Colon (tissue), 2 donors: Measurements from ENCODE around the gene PAN2.
"Not testable (repeated sequence)": the region's sequence is repeated elsewhere in the genome, so short reads cannot be mapped to it uniquely, and the experiment has no call there.

ENCODE experiments used
- FAIRE-seq: peaks from 2 replicates; lab custom pipeline; 2012; peaks lifted over from hg19 to GRCh38; lab: Jason Lieb, UNC
- donor health status: control.
- donor health status: control.

The PAN2 gene

DNA sequence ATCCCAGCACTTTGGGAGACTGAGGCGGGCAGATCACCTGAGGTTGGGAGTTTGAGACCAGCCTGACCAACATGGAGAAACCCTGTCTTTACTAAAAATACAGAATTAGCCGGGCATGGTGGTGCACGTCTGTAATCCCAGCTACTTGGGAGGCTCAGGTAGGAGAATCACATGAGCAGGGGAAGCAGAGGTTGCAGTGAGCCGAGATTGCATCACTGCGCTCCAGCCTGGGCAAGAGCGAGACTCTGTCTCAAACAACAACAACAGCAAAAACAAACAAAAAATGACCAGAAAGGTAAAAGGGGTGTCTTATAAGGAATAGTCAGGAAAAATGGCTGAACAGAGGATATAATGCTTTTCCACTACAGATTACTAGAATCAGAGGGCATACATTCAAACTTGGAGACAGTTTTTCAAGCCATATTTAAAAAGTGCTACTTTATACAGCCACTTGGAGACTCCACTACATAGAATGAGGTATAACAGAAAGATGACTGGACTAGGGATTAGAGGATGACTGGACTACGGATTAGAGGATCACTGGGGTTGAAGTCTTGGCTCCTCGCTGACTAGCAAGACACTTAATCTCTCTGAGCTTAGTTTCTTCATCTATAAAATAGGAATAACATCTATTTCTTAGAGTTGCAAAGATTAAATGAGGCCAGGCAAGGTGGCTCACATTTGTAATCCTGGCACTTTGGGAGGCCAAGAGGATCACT lies 28.8 kb downstream of the PAN2 start:
- FAIRE-seq = no peak

DNA sequence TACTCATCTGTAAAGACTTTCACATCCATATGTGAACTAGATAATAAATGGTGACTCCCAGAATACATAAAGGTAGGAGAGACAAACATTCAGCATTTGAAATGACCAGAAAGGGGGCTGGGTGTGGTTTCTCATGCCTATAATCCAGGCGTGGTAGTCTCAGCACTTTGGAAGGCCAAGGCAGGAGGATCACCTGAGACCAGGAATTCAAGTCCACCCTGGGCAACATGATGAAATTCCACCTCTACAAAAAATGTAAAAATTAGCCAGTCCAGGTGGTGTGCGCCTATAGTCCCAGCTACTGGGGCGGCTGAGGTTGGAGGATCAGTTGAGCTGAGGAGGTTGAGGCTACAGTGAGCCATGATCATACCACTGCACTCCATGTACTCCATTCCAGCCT lies 29.5 kb downstream of the PAN2 start:
- FAIRE-seq = no peak

DNA sequence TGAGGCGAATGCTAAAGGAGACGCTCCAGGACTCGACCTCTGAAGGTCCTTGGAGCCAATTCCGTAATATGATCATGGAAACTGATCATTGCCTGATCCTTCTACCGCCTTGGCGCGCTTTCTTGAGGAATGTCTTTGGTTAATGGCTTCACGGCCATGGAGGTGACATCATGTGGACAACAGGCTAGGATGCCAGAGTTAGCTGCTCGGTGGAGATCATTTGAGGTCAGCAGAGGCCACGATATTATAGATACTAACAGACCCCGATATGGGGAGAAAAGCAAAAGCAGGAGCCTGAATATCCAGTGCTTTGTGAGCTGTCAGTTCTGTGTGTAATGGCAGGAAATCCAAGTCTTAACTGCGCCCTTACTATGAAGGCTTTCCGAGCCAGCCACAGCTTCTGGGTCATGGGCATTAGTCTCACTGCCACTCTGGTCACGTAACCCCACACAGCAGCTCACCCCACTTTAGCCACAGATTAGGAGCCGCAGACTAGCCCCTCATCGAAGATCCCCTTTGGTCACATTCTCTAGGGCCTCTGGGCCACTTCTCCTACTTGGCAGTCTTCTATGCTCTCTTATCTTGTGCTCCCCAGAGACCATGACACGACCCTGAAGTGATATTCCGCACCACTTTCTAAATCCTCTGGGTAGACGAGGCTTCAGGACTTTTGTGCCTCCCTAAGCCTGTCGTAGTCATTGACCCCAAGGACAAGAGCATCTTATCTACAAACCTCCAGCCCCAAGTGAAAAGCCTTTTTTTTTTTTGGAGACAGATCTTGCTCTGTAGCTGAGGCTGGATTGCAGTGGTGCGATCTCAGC lies 32.9 kb downstream of the PAN2 start:
- FAIRE-seq = no peak

DNA sequence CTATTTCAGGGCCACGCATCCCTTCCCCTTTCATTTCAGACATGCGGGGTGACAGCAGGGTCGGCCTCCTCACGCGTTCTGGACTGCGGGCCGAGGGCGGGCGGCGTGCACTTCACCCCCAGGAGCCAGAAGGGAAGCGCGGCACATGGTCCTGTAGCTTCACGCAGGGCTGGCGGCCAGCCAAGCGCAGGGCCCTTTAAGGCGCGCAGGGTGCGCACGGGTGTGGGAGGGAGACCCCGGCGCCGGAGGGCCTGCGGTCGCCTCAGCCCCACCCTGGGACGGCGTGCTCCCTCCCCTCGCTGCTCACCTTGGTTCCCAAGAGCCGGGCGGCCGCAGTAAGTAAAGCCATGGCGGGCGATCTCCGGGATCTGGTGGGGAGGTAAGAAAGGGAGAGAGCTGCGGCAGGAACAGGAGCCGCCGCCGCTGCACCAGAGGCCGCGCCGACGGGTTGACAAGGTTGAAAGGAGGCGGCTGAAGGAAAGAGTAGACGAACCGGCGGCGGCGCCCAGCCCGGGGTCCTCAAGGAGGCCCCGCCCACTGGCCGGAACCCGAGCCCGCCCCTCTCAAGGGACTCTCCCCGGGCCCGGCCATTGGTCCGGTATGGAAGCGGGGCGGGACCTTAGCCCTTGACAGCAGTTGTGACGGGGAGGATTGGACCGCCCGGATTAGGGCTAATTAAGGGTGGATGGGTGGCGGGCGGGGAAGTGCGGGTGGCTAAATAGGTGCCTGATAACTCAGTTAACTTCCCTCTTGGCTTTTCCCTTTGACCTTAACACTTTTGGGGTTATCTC lies 33.8 kb downstream of the PAN2 start, which contains the start of gene CS:
TSS of gene CS (minus strand) at position 478 of the 791 bp plus-strand sequence. CDS start at position 349, 129 bp downstream.
- FAIRE-seq = no peak

DNA sequence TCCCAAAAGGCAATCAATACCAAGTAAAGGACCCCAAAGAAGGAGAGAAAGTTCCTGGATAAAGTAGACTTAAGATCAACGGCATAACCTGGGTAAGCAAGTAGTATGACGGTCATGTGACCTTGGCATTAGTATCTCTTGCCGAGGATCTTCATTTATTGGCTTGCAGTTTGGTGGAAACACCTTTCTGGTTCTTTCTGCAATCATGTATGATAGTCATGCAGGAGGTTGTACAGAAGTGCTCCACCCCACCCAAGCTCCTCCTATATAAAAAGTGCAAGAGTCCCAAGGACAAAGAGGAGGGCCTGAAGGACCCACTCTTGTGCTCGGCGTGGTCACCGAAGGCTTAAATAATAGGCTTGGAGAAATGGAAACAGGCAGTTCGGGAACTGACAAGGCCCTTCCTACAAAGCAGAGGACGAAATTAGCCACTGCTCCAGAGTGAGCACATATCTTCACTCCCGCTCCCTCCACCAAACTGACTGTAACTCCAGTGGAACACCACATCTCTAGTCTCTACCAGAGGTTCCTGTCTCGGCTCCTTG lies 34.4 kb downstream of the PAN2 start:
- no peak for FAIRE-seq

DNA sequence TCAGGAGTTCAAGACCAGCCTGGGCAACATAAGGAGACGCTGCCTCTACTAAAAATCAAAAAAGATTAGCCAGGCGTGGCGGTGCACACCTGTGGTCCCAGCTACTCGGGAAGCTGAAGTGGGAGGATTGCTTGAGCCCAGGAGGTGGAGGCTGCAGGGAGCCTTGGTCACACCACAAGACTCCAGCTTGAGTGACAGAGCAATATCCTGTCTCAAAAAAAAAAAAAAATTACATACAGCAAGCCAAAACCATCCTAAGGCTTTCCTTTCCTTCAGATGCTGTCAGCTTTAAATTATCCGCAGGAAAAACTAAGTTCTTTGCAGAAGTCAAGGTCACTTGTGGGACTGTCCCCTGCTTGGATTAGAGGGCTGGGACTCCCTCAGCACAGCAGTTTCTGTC lies 35.0 kb downstream of the PAN2 start:
- FAIRE-seq = no peak

DNA sequence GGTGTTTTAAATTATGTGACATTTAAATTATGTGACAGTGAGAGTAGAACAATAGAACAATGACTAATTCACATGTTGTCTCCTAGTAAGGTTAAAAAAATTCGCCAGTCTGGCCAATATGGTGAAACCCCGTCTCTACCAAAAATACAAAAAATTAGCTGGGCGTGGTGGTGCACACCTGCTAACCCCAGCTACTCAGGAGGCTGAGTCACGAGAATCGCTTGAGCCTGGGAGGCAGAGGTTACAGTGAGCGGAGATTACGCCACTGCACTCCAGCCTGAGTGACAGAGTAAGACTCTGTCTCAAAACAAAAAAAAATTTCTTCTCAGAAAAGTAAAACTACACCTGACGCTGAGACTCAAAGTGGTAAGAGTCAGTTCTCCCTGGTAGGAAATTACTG lies 36.4 kb downstream of the PAN2 start:
- FAIRE-seq = no peak

DNA sequence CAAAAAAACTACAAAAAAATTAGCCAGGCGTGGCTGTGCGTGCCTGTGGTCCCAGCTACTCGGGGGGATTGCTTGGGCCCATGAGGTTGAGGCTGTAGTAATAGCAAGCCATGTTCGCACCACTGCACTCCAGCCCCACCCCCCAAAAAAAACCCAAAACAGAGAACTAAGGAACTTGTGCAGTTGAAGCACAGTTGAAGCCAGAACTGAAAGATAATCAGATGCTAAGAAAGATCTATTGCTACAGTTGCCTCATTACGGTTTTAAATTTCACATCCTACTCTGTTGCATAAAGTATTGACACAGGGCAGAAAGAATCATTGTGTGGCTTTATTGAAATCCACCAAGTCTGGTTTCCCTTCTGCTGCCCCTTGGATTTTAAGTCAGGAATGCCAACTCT lies 37.5 kb downstream of the PAN2 start:
- no peak for FAIRE-seq

DNA sequence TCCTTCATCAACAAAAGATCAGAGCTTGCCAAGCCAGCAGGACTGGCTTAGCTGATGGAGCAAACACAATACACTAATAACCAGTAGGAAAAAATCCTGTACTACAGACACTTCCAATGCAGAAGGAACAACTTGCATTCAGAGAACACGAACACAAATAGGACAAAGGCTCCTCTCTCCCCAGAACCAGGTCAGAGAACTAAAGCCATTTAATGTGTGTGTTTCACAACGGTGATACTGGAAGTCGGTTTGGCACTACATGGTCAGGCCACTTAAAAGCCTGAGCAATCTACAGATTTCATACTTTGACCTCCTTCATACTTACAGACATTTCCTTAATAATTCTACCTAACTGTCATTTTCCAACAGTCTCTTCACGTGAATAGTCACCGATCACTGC lies 40.0 kb downstream of the PAN2 start:
- no peak for FAIRE-seq

DNA sequence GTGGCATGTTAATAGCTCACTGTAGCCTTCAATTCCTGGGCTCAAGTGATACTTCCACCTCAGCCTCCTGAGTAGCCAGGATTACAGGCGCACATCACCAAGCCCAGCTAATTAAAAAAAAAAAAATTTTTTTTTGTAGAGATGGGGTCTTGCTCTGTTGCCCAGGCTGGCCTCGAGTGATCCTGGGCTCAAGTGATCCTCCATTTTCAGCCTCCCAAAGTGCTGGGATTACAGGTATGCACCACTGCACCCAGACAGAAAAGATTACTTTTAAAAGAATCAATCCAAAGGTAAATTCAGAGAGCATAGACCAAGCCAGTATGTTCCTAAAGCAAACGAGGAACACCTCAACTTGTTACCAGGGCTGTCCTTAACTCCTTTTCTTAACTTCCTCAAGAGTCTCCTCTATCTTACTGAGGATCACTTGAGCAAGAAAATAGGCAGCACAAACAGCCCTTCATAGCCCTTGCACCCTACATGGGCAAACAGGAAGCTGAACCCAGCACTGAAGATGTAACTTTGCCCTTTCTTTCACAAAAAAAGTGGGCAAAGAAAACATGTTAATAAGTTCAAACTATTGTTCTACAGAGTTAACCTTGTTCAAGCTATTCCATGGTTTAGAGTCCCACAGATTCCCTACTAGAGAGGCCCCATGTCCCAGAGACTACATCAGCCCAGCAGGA lies 45.0 kb downstream of the PAN2 start:
- no peak for FAIRE-seq

DNA sequence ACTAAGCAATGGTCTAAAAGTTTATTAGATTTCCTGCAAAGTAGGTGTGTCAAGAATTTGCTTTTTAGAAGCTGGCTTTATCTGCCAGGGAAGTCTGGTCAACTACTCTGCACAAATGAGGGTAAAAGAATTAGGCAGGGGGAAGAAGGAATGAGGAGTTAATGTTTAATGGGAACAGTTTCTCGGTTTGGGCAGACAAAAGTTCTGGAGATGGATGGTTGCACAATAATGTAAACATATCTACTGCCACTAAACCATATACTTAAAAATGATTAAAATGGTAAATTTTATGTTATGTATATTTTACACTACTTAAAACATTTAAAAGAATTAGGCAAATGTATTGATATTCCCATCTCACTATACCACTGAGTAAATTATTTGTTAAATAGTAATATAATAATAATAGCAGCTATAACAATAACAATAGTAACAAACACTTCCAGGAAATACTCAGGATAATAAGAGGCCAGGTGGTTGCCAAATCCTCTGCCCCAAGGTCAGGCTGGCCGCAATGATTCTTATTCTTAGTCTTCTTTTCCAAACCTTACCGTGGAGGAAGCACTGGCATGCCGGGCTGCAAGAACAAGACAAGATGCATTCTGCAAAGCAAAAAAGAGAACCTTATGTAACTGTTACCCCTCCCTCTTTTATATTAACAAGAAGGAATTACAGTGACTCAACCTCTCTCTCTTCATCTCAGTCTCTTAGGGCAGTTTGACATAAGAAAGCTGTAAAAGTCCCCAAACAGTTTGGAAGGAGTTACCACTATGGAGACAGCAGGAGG lies 47.6 kb downstream of the PAN2 start:
- FAIRE-seq = no peak

DNA sequence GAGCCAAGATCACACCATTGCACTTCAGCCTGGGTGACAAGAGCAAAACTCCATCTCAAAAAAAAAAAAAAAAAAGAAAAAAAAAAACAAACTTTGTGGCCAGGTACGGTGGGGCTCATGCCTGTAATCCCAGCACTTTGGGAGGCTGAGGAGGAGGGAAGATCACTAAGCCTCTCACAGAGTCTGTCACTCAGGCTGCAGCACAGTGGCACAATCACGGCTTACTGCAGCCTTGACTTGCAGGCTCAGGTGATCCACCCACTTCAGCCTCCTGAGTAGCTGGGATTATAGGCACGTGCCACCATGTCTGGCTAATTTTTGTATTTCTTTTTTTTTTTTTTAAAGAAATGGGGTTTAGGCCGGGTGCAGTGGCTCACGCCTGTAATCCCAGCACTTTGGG lies 49.5 kb downstream of the PAN2 start:
- not testable (repeated sequence) for FAIRE-seq

DNA sequence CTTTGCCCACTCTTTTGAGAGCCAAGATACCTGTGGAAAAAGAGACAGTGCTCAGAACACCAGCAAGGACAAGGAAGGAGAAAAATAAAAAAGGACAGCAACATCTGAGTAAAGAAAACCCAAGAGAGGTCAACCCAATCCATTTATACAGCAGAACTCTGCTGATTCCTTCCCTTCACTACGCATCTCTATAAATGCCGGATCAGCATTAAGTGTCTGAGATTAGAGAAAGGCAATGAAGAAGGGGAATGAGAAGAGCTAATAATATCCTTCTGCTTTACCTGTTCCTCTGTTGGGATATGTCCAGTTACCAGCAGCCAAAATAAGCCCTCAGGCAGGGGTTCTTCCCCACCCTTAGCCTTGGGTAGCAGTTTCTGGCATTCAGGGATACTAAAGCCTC lies 51.2 kb downstream of the PAN2 start:
- FAIRE-seq = no peak

DNA sequence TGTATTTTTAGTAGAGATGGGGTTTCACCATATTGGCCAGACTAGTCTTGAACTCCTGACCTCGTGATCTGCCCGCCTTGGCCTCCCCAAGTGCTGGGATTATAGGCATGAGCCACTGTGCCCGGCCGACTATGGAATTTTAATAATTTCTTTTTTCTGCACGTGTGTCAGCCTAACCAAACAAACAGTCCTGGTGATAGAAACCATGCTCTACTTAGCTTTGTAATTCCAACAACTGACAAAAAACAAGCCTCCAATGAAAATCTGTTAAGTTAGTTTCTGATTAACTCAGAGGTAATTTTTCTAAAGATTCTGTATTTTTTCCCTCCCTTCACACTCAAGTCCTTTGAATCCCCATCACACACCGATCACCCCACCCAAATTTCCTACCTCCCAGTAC lies 51.8 kb downstream of the PAN2 start:
- FAIRE-seq = no peak

DNA sequence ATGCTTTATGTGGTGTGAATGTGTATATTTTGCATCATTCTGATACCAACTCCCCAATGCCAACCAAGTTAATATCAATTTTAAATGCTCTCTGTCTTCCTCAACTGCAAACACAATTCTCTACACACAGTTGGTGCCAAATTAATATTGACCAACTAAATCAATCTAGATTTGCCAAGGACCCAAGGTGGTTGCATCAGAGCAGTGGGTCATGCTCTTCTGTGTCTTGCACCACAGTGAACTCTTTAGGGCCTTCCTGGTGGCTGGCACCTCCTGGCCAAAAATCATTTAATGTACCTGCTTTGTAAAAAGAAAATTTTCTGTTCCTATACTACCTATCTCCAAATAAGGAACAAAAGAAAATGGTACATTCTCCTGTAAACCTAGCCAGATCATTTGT lies 53.0 kb downstream of the PAN2 start:
- FAIRE-seq = no peak

DNA sequence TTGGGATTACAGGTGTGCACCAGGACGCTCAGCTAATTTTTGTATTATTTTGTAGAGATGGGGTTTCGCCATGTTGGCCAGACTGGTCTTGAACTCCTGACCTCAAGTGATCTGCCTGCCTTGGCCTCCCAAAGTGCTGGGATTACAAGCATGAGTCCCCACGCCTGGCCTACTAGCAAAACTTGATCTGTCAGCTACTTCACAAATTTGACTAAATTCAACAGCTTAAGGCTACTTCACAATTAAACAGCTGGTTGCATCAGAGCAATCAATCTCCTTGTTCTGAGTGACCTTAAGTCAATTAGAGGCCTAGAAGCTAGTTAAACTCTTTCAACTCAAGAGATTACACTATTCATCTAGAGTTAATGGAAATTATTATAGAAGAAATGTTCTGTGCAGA lies 54.9 kb downstream of the PAN2 start:
- no peak for FAIRE-seq

DNA sequence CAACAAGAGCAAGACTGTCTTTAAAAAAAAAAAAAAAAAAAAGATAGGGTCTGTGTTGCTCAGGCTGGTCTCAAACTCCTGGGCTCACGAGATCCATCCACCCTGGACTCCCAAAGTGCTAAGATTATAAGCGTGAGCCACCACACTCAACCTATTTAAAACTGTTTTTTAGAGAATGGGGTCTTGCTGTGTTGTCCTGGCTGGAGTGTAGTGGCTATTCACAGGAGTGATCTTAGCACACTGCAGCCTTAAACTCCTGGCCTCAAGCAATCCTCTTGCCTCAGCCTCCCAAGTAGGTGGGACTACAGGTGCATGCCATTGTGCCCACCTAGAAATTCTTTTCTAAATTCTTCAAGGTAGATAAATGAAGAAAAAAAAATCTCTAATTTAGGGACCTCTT lies 59.5 kb downstream of the PAN2 start:
- no peak for FAIRE-seq

DNA sequence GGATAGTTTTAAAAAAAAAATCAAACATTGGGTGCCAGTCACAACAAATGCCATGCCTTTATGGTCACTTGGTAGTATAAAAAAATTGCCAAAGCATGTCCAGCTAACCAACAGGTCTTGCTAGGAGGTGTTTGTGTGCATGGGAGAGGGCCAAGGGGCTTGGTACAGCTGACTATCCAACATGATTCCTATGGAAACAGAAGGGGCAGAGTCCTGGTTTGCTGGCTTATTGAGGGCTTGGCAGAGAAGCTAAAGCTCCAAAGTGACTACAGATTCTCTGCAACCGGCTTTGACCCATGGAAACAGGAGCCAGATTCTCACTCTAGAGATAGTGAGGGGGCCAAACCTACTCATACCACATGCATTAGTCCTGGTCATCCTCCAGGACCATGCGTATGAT lies 61.3 kb downstream of the PAN2 start:
- not testable (repeated sequence) for FAIRE-seq

DNA sequence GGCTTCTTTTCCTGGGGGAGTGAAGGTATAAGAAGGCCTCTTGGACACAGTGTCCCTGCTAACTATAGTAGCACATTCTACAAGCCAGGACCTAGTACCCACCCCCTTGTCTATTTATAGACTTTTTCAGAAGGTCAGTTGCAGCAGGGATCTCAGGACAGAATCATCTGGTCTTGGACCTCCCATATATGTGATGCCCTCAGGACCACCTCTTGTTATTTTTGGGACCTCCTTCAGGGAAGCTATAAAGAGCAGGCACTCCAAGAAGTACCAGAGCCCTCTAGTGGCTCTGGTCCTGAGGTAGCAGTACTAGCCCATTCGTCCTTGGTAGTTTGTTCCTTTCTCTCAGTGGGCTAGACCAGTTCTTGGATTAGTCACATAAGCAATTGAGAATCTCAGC lies 62.8 kb downstream of the PAN2 start:
- FAIRE-seq = no peak

DNA sequence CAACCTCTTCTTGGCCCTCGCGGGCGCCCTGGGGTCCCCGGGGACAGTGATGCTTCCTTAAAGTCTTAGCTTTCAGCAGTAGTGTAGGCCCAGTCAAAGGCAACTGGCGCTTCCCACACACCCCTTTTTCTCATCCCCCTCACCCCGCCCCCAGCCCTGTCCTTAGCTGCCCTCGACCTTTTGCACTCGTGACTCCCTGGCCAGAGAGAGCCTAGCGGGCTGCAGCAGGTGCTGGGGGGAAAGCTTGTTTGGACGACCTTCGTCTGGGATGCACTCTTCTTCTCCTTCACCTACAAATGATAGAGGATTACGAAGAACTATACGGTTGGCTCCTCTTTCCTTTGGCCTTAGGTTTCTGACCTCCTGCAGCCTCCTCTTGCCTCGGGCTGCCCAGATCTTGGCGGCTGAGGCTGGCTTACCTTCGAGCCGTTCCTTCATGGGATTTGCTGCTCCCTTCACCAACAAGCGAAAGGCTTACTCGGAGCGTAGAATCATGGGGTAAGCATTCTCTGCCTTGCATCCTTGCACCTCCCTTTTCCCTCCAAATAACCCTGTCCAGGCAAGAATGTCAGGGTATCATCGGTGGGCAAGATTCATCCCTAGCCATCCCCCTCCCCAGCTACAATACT lies 66.2 kb downstream of the PAN2 start:
- no peak for FAIRE-seq
